Esophagus muscularis mucosa (tissue), 4 donors: ENCODE results near the gene ARHGAP23. TPM values are rescaled to one million over a fixed set of nuclear protein-coding genes. Genes with fewer than 3 reads are reported as not detected.

Experiments used
- DNase-seq: peaks from one replicate; pipeline ENCODE4 v3.0.0-alpha.2; 2017; ENCODE audit errors: extremely low spot score
- H3K27ac ChIP-seq, 4 donors: fragments of 200-600 bp; sonication (generic); replicated peaks in 1 of 4; 1 replicate in 3 of 4; 2 replicates in 1 of 4; pipeline ENCODE4 v1.5.1; 2016 to 2019; ENCODE audit warnings: mild to moderate bottlenecking in 1 of 4
- H3K27me3 ChIP-seq, 4 donors: fragments of 200-600 bp; sonication (generic); one replicate each; pipeline versions ENCODE4 v1.5.1 to v1.6.0; 2016 to 2019
- H3K36me3 ChIP-seq, 4 donors: fragments of 200-600 bp; sonication (generic); one replicate each; pipeline ENCODE4 v1.5.1; 2016 to 2019
- H3K4me1 ChIP-seq, 4 donors: fragments of 200-600 bp; sonication (generic); one replicate each; pipeline ENCODE4 v1.5.1; 2016 to 2019
- H3K4me3 ChIP-seq, 4 donors: fragments of 200-600 bp; sonication (generic); 1 replicate in 2 of 4; 2 replicates in 2 of 4; pipeline ENCODE4 v1.5.1; 2016 to 2019; ENCODE audit warnings: mild to moderate bottlenecking in 4 of 4, moderate library complexity in 1 of 4
- H3K9me3 ChIP-seq, 4 donors: fragments of 200-600 bp; sonication (generic); 1 replicate in 3 of 4; 2 replicates in 1 of 4; pipeline ENCODE4 v1.5.1; 2016 to 2019
- CTCF ChIP-seq, 3 experiments: fragments of 200-600 bp in 2 of 3; fragments of 450-650 bp in 1 of 3; sonication (generic) in 2 of 3; IDR thresholded peaks; one replicate each; pipeline ENCODE4 v1.5.1; 2017 to 2019; ENCODE audit warnings: antibody characterized with exemption in 3 of 3, mild to moderate bottlenecking in 2 of 3, moderate library complexity in 1 of 3
- EP300 ChIP-seq: sonication (generic); formaldehyde crosslinking; IDR thresholded peaks from one replicate; pipeline ENCODE4 v1.6.1; 2017; ENCODE audit warnings: antibody characterized with exemption
- POLR2A ChIP-seq: fragments of 450-650 bp; IDR thresholded peaks from one replicate; pipeline ENCODE4 v1.6.1; 2017; ENCODE audit warnings: antibody characterized with exemption, moderate library complexity, mild to moderate bottlenecking, low read depth
- POLR2AphosphoS5 ChIP-seq, 2 donors: sonication (generic); formaldehyde crosslinking; IDR thresholded peaks; one replicate each; pipeline ENCODE4 v1.6.1; 2017; ENCODE audit warnings: antibody characterized with exemption in 2 of 2
- WGBS: methylation state at CpG from one replicate; pipeline ENCODE4 v1.1.5; 2018; 5-methylcytosine and 5-hydroxymethylcytosine counted together
- intact Hi-C: fragments of 100-400 bp; cut with DNase I; formaldehyde crosslinking; loops from one replicate; pipeline ENCODE4 v1.15.1; 2023
- total RNA-seq, 4 donors: library from RNA; depleted of rRNA; stranded (reverse); fragments of >200 nt; gene quantifications; one replicate each; pipeline versions ENCODE4 v1.1.0 to v1.2.1, GENCODE V29; 2016

ARHGAP23 gene
- total RNA-seq, 4 donors from 2014 or later: 58.6 to 150 (median 104) TPM

- H3K9me3 ChIP-seq: no peaks in the 10 kb centered on the region
- peak overlapping the region; percentile 78 to 98 (median 84) for H3K4me3 ChIP-seq
- WGBS: 55% methylated on average over 7 of the region's 7 CpGs
- peaks cover 73 to 98% (median 85%) of the 10 kb centered on the region in 4 donors for H3K4me1 ChIP-seq
- no peaks in the 10 kb centered on the region for H3K36me3 ChIP-seq
- TF ChIP-seq CTCF (IDR thresholded peaks at IDR 0.05): no peak
- no peak for TF ChIP-seq POLR2A
- TF ChIP-seq POLR2AphosphoS5 (IDR thresholded peaks at IDR 0.05): no peak
- no peak for TF ChIP-seq EP300
- intact Hi-C loops: loop anchor here (5.0 kb wide), 2 partner anchors 40 to 55 kb away; no protein-coding TSS in a partner anchor
- H3K27me3 ChIP-seq: no peaks in the 10 kb centered on the region
- H3K27ac ChIP-seq: peak overlapping the region; percentile 91 to 95 (median 93)
- no peak for DNase-seq
Measured at GRCh38 chr17:38427160-38427949, 909 bp upstream of the ARHGAP23 start.

DNA sequence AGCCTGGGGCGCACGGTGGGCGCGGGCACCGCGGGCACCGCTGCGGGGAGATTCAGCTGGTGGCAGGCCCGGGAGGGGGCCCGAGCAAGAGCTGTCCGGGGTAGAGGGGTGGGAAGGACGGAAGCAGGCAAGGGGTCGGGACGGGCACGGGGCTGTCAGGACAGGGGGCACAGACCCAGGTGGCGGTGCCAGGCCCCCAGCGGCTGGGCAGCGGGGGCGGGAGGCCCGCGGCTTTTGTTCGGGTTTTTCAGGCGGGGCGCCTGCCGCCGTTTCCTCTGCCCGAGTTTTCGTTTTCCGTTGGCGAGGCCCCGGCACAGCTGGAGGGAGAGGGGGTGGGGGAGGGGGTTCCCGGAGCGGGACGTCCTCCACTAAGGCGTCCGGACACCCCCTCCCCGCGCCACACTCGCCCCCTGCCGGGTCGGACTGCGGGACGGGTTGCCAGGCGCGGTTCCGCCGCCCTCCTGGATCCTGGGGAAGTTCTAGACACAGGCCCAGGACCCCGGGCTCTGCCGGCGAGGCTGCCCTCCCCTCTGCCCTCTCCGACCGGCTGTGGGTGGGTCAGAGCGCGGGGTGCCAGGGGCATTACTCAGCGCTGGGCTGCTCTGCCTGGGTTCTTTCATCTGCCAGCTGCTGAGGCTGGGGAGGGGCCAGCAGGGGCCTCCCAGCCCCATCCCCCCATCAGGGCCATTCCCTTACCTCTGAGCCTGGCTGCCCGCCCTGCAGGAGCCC is 543 bp downstream of the ARHGAP23 start:
- intact Hi-C loops: loop anchor here (5.0 kb wide), 2 partner anchors 38 to 53 kb away; no protein-coding TSS in a partner anchor
- H3K9me3 ChIP-seq: no peaks in the 10 kb centered on the region
- peak overlapping the region; percentile 91 to 95 (median 93) for H3K27ac ChIP-seq
- H3K36me3 ChIP-seq: no peaks in the 10 kb centered on the region
- H3K4me1 ChIP-seq: peaks cover 79 to 98% (median 85%) of the 10 kb centered on the region in 4 donors
- H3K27me3 ChIP-seq: no peaks in the 10 kb centered on the region
- WGBS: 3% methylated on average over 16 of the region's 56 CpGs
- no peak for TF ChIP-seq CTCF (IDR thresholded peaks at IDR 0.05)
- TF ChIP-seq POLR2AphosphoS5 (IDR thresholded peaks at IDR 0.05): peak; percentile 48 to 88
- TF ChIP-seq POLR2A: peak; percentile 80
- TF ChIP-seq EP300: no peak
- peak overlapping the region; percentile 78 to 98 (median 84) for H3K4me3 ChIP-seq
- DNase-seq: no peak

DNA sequence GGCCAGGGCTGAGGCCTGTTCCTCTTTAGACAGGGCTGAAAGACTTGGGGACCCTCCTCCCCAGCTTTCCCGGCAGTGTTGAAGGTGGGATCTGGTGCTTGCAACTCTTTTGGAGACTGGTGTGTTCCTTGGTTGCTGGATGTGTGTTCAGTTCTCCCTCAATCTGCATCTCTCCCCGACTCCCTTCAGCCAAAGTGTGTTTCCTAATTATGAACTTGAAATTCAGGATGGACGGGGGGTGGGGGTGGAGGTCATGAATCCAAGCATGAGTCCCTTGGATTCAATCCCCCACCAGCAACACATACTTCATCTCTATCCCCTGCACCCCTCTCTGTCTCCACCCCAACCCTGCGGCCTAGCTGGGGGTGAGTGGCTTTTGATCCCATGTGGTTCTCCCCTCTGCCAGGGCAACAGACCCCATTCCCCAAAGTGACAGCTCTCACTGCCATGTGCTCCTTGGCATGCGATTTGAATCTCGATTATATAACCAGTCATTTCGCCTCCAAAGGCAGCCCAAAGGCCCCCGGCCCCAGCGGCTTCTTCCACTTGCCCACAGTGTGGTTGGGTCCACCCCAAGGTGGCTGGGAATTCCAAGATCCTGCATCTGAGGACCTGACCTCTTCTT is 1.3 kb downstream of the ARHGAP23 start:
- DNase-seq: no peak
- Histone ChIP-seq H3K27ac (peak overlapping the region; percentile 91 to 95 (median 93)), H3K36me3 (no peaks in the 10 kb centered on the region), H3K27me3 (no peaks in the 10 kb centered on the region), H3K9me3 (no peaks in the 10 kb centered on the region), H3K4me1 (peaks cover 80 to 98% (median 85%) of the 10 kb centered on the region in 4 donors), H3K4me3 (peak overlapping the region; percentile 78 to 98 (median 84))
- intact Hi-C loops: loop anchor here (5.0 kb wide), 2 partner anchors 38 to 53 kb away; no protein-coding TSS in a partner anchor
- TF ChIP-seq POLR2A: no peak
- no peak for TF ChIP-seq CTCF (IDR thresholded peaks at IDR 0.05)
- TF ChIP-seq POLR2AphosphoS5 (IDR thresholded peaks at IDR 0.05): no peak
- TF ChIP-seq EP300: no peak
- 49% methylated on average over 9 of the region's 9 CpGs for WGBS

DNA sequence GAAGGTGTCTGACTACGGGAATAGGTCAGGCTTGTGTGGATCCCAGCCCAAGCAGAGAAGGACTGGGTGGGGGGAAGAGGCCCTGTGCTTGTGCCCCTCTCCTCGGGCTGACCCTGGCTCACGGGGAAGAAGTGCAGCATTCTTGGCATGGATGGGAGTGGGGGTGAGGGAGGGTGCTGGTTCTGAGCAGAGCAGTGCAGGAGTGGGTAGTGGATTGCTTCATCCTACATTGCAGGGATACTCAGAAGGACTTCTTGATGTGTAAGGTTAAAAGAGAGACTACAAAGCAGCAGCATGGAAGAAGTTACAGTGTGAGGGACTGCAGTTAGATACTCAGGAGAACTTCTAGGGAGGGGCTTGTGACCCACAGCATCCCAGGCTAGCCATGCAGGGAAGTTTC is 2.1 kb downstream of the ARHGAP23 start:
- H3K9me3 ChIP-seq: no peaks in the 10 kb centered on the region
- DNase-seq: no peak
- intact Hi-C loops: no loop called here
- peaks cover 77 to 98% (median 85%) of the 10 kb centered on the region in 4 donors for H3K4me1 ChIP-seq
- WGBS: 14% methylated on average over 3 of the region's 3 CpGs
- no peaks in the 10 kb centered on the region for H3K36me3 ChIP-seq
- H3K27me3 ChIP-seq: no peaks in the 10 kb centered on the region
- peak overlapping the region in 2 of 4 donors; percentile 82 to 85 for H3K4me3 ChIP-seq
- TF ChIP-seq POLR2AphosphoS5 (IDR thresholded peaks at IDR 0.05) (peak in 1 of 2 donors; percentile 71), POLR2A (no peak)
- H3K27ac ChIP-seq: peak overlapping the region; percentile 91 to 95 (median 93)
